ENCODE data around the gene SCOC.

Gene SCOC

GRCh38 chr4:140335076-140335475, 38.4 kb upstream of the SCOC start:
- no peak overlapping the region for H3K27ac ChIP-seq
- TF ChIP-seq ZFX (IDR thresholded peaks at IDR 0.05; ENCODE audit: borderline replicate concordance): no peak
- TF ChIP-seq, protein P1, sequence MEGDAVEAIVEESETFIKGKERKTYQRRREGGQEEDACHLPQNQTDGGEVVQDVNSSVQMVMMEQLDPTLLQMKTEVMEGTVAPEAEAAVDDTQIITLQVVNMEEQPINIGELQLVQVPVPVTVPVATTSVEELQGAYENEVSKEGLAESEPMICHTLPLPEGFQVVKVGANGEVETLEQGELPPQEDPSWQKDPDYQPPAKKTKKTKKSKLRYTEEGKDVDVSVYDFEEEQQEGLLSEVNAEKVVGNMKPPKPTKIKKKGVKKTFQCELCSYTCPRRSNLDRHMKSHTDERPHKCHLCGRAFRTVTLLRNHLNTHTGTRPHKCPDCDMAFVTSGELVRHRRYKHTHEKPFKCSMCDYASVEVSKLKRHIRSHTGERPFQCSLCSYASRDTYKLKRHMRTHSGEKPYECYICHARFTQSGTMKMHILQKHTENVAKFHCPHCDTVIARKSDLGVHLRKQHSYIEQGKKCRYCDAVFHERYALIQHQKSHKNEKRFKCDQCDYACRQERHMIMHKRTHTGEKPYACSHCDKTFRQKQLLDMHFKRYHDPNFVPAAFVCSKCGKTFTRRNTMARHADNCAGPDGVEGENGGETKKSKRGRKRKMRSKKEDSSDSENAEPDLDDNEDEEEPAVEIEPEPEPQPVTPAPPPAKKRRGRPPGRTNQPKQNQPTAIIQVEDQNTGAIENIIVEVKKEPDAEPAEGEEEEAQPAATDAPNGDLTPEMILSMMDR (IDR thresholded peaks at IDR 0.05): no peak

DNA sequence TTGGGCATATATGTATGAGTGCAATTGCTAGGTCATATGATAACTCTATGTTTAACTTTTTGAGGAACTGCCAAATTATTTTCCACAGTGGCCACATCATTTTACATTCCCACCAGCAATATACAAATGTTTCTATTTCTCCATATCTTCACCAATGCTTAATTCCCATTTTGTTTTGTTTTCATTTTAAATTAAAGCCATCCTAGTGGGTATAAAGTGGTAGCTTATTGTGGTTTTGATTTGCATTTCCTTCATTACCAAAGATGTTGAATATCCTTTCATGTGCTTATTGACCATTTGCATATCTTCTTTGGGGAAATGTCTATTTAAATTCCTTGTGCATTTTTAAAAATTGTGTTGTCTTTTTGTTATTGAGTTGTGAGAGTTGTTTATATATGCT, 36.7 kb upstream of the SCOC start:
- TF ChIP-seq, protein P1 (IDR thresholded peaks at IDR 0.05): no peak
- no peak for TF ChIP-seq ZFX (IDR thresholded peaks at IDR 0.05; ENCODE audit: borderline replicate concordance)
- no peak overlapping the region for H3K27ac ChIP-seq

DNA sequence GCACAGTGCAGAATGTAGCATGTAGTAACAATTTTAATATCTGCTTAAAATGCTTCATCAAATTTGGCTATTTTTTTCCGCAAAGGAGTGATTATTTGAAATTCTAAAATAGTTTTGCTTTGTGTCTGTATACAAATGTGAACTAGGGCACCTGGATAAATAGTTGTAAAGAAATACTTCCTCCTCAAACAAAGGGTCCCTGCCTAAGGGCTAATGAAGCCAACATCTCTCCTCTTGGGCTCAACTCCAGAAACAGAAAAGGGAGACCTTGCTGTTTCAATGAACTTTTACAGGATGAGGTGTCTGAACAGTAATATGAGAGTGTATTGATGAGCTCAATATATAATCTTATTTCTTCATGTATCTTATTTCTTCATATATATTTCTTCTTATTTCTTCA, 30.8 kb upstream of the SCOC start:
- peak overlapping the region; percentile 67 for H3K27ac ChIP-seq
- TF ChIP-seq, protein P1 (IDR thresholded peaks at IDR 0.05): no peak
- no peak for TF ChIP-seq ZFX (IDR thresholded peaks at IDR 0.05; ENCODE audit: borderline replicate concordance)

GRCh38 chr4:140343303-140343702, 30.1 kb upstream of the SCOC start:
- peak overlapping the region; percentile 67 for H3K27ac ChIP-seq
- TF ChIP-seq, protein P1 (IDR thresholded peaks at IDR 0.05): no peak
- TF ChIP-seq ZFX (IDR thresholded peaks at IDR 0.05; ENCODE audit: borderline replicate concordance): no peak

GRCh38 chr4:140344101-140344500, 29.3 kb upstream of the SCOC start:
- TF ChIP-seq, protein P1 (IDR thresholded peaks at IDR 0.05): no peak
- TF ChIP-seq ZFX (IDR thresholded peaks at IDR 0.05; ENCODE audit: borderline replicate concordance): no peak
- peak overlapping the region; percentile 67; the same call in 1 of the 2 replicates for H3K27ac ChIP-seq

- no peak for TF ChIP-seq ZFX (IDR thresholded peaks at IDR 0.05; ENCODE audit: borderline replicate concordance)
- TF ChIP-seq, protein P1 (IDR thresholded peaks at IDR 0.05): no peak
- no peak overlapping the region for H3K27ac ChIP-seq
These were observed 28.8 kb upstream of the SCOC start for GRCh38 chr4:140344621-140345020.

DNA sequence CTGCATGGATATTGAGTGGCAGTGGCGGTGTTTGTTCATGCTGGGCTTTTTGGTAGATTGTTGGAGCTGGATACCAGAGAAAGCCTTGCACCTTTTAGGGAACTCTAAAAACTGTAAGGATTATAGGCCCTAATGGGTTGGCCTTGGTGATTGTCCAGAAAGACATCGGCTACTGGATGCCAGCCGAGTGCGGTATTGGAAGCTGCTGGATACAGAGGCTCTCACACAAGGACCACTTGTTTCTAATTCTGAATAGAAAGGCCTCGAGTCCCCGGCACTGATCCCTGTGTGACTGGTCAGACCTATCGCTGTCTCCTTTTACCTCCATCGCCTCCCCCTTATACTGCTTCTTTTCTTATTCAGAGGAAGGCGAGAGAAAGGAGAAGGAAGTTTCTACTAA, 27.3 kb upstream of the SCOC start:
- H3K27ac ChIP-seq: no peak overlapping the region
- TF ChIP-seq, protein P1 (IDR thresholded peaks at IDR 0.05): no peak
- TF ChIP-seq ZFX (IDR thresholded peaks at IDR 0.05; ENCODE audit: borderline replicate concordance): no peak
